ENCODE data around the gene KRTAP1-1. TPM values are rescaled to one million over a fixed set of nuclear protein-coding genes. Genes with fewer than 3 reads are reported as not detected.

KRTAP1-1 gene
- total RNA-seq, 3 donors from 2014 or later (not counting 1 experiment from before 2014, with no cell fraction given): not detected

GRCh38 chr17:41013181-41013580 lies 28.1 kb downstream of the KRTAP1-1 start:
- H3K36me3 Mint-ChIP-seq: no peaks in the 10 kb centered on the region
- intact Hi-C loops (cut with micrococcal nuclease): no loop called here
- H3K27ac Mint-ChIP-seq: no peak overlapping the region
- no peaks in the 10 kb centered on the region for H3K4me1 Mint-ChIP-seq
- H3K9me3 ChIP-seq (ENCODE audit: control insufficient read depth, insufficient read depth, low read length): no peaks in the 10 kb centered on the region
- 96% methylated on average over 3 of the region's 3 CpGs for WGBS (ENCODE audit: insufficient coverage)
- H3K27me3 ChIP-seq (ENCODE audit: control insufficient read depth, insufficient read depth, low read length): no peaks in the 10 kb centered on the region
- no peak overlapping the region for H3K4me3 Mint-ChIP-seq
- DNase-seq (no peak), ATAC-seq (no peak)
- H3K9me3 Mint-ChIP-seq: no peaks in the 10 kb centered on the region
- H3K27me3 Mint-ChIP-seq (ENCODE audit: low read depth in 2 of 2): peaks cover 19 to 24% of the 10 kb centered on the region in 2 donors
- H3K27ac ChIP-seq (ENCODE audit: low read length): no peak overlapping the region
- TF ChIP-seq, protein P1, sequence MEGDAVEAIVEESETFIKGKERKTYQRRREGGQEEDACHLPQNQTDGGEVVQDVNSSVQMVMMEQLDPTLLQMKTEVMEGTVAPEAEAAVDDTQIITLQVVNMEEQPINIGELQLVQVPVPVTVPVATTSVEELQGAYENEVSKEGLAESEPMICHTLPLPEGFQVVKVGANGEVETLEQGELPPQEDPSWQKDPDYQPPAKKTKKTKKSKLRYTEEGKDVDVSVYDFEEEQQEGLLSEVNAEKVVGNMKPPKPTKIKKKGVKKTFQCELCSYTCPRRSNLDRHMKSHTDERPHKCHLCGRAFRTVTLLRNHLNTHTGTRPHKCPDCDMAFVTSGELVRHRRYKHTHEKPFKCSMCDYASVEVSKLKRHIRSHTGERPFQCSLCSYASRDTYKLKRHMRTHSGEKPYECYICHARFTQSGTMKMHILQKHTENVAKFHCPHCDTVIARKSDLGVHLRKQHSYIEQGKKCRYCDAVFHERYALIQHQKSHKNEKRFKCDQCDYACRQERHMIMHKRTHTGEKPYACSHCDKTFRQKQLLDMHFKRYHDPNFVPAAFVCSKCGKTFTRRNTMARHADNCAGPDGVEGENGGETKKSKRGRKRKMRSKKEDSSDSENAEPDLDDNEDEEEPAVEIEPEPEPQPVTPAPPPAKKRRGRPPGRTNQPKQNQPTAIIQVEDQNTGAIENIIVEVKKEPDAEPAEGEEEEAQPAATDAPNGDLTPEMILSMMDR (IDR thresholded peaks at IDR 0.05): no peak
- no peak overlapping the region for H3K4me3 ChIP-seq (ENCODE audit: low read length)
- H3K4me1 ChIP-seq (ENCODE audit: control insufficient read depth, insufficient read depth, low read length): no peaks in the 10 kb centered on the region
- no peaks in the 10 kb centered on the region for H3K36me3 ChIP-seq (ENCODE audit: control insufficient read depth, insufficient read depth, low read length)

GRCh38 chr17:41012326-41013120 lies 28.7 kb downstream of the KRTAP1-1 start:
- Mint-ChIP-seq H3K27ac (no peak overlapping the region), H3K36me3 (no peaks in the 10 kb centered on the region), H3K27me3 (ENCODE audit: low read depth in 2 of 2) (peaks cover 19% of the 10 kb centered on the region in 2 donors), H3K4me1 (no peaks in the 10 kb centered on the region), H3K9me3 (no peaks in the 10 kb centered on the region), H3K4me3 (no peak overlapping the region)
- H3K9me3 ChIP-seq (ENCODE audit: control insufficient read depth, insufficient read depth, low read length): no peaks in the 10 kb centered on the region
- no peak overlapping the region for H3K4me3 ChIP-seq (ENCODE audit: low read length)
- no peaks in the 10 kb centered on the region for H3K4me1 ChIP-seq (ENCODE audit: control insufficient read depth, insufficient read depth, low read length)
- DNase-seq: no peak
- intact Hi-C loops (cut with micrococcal nuclease): no loop called here
- H3K27ac ChIP-seq (ENCODE audit: low read length): no peak overlapping the region
- no peaks in the 10 kb centered on the region for H3K27me3 ChIP-seq (ENCODE audit: control insufficient read depth, insufficient read depth, low read length)
- H3K36me3 ChIP-seq (ENCODE audit: control insufficient read depth, insufficient read depth, low read length): no peaks in the 10 kb centered on the region
- TF ChIP-seq, protein P1 (IDR thresholded peaks at IDR 0.05): no peak
- 78% methylated on average over 6 of the region's 6 CpGs for WGBS (ENCODE audit: insufficient coverage)
- no peak for ATAC-seq

DNA sequence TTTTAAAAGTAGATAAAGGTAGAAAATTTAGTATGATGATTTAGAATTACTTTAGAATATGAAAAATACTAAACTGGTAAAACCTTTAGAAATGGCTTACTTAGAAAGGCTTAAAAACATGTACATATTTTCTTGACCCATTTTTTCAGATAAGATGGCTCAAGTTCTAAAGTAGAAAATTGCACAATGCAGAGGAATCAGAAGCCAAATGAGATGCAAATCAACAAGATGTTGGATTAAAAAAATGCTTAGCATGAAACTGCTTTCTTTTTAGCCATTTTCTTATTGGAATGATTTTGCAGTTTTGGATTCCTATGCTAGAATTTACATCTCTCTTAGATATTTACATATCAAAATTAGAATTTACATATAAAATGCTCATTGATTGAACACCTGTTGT lies 30.8 kb downstream of the KRTAP1-1 start:
- ATAC-seq (no peak), DNase-seq (no peak)
- no peaks in the 10 kb centered on the region for H3K4me1 ChIP-seq (ENCODE audit: control insufficient read depth, insufficient read depth, low read length)
- H3K9me3 ChIP-seq (ENCODE audit: control insufficient read depth, insufficient read depth, low read length): no peaks in the 10 kb centered on the region
- no peaks in the 10 kb centered on the region for H3K36me3 Mint-ChIP-seq
- no peak overlapping the region for H3K4me3 ChIP-seq (ENCODE audit: low read length)
- no peak overlapping the region for H3K27ac Mint-ChIP-seq
- H3K27ac ChIP-seq (ENCODE audit: low read length): no peak overlapping the region
- peaks cover 12 to 17% of the 10 kb centered on the region in 2 donors for H3K27me3 Mint-ChIP-seq (ENCODE audit: low read depth in 2 of 2)
- TF ChIP-seq, protein P1 (IDR thresholded peaks at IDR 0.05): no peak
- H3K36me3 ChIP-seq (ENCODE audit: control insufficient read depth, insufficient read depth, low read length): no peaks in the 10 kb centered on the region
- no peaks in the 10 kb centered on the region for H3K4me1 Mint-ChIP-seq
- intact Hi-C loops (cut with micrococcal nuclease): no loop called here
- H3K4me3 Mint-ChIP-seq: no peak overlapping the region
- H3K27me3 ChIP-seq (ENCODE audit: control insufficient read depth, insufficient read depth, low read length): no peaks in the 10 kb centered on the region
- H3K9me3 Mint-ChIP-seq: no peaks in the 10 kb centered on the region

DNA sequence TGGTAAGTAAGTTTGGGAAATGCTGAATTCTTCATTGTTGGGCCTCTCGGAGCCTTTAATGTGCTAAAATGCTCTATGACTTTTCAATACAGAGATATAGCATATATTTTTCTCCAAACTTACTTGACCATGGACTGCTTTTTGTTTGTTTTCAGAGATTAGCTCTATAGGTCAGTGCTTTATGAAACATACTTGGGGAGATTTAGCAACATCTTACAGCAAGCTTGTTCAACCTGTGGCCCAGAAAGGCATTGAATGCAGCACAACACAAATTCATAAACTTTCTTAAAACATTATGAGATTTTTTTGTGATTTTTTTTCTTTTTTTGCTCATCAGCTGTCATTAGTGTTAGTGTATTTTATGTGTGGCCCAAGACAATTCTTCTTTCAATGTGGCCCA lies 31.3 kb downstream of the KRTAP1-1 start:
- no peak overlapping the region for H3K4me3 Mint-ChIP-seq
- Histone ChIP-seq H3K9me3 (ENCODE audit: control insufficient read depth, insufficient read depth, low read length) (no peaks in the 10 kb centered on the region), H3K4me1 (ENCODE audit: control insufficient read depth, insufficient read depth, low read length) (no peaks in the 10 kb centered on the region), H3K27me3 (ENCODE audit: control insufficient read depth, insufficient read depth, low read length) (no peaks in the 10 kb centered on the region), H3K4me3 (ENCODE audit: low read length) (no peak overlapping the region), H3K36me3 (ENCODE audit: control insufficient read depth, insufficient read depth, low read length) (no peaks in the 10 kb centered on the region), H3K27ac (ENCODE audit: low read length) (no peak overlapping the region)
- no peak overlapping the region for H3K27ac Mint-ChIP-seq
- no peaks in the 10 kb centered on the region for H3K9me3 Mint-ChIP-seq
- no peaks in the 10 kb centered on the region for H3K36me3 Mint-ChIP-seq
- DNase-seq (no peak), ATAC-seq (no peak)
- intact Hi-C loops (cut with micrococcal nuclease): no loop called here
- peaks cover 12 to 17% of the 10 kb centered on the region in 2 donors for H3K27me3 Mint-ChIP-seq (ENCODE audit: low read depth in 2 of 2)
- H3K4me1 Mint-ChIP-seq: no peaks in the 10 kb centered on the region
- TF ChIP-seq, protein P1 (IDR thresholded peaks at IDR 0.05): no peak
- whole genome bisulfite sequencing (ENCODE audit: insufficient coverage): no CpG with 5 or more reads among the region's 1 CpG
